Measurements from ENCODE around the gene PCSK5. TPM values are rescaled to one million over a fixed set of nuclear protein-coding genes. Genes with fewer than 3 reads are reported as not detected.

Gene PCSK5
- total RNA-seq, 4 donors from 2014 or later, result 6.5 to 24.3 (median 12.4) TPM

GRCh38 chr9:76333964-76334363, 443.5 kb downstream of the PCSK5 start:
- Histone ChIP-seq H3K4me1 (no peaks in the 10 kb centered on the region), H3K4me3 (no peak overlapping the region), H3K27me3 (no peaks in the 10 kb centered on the region), H3K27ac (no peak overlapping the region), H3K9me3 (no peaks in the 10 kb centered on the region), H3K36me3 (no peaks in the 10 kb centered on the region)
- TF ChIP-seq CTCF (IDR thresholded peaks at IDR 0.05) (no peak), POLR2A (IDR thresholded peaks at IDR 0.05) (no peak)
- intact Hi-C loops (cut with DNase I; ENCODE audit: low total_unique reads), result no loop called here
- no peak for DNase-seq

- no peak for TF ChIP-seq POLR2A (IDR thresholded peaks at IDR 0.05)
- TF ChIP-seq CTCF (IDR thresholded peaks at IDR 0.05), result no peak
- no peak overlapping the region for H3K4me3 ChIP-seq
- H3K27ac ChIP-seq, result no peak overlapping the region
- no peaks in the 10 kb centered on the region for H3K36me3 ChIP-seq
- intact Hi-C loops (cut with DNase I; ENCODE audit: low total_unique reads), result no loop called here
- no peak for DNase-seq
- no peaks in the 10 kb centered on the region for H3K27me3 ChIP-seq
- H3K4me1 ChIP-seq, result no peaks in the 10 kb centered on the region
- H3K9me3 ChIP-seq, result no peaks in the 10 kb centered on the region
These were observed 445.6 kb downstream of the PCSK5 start for GRCh38 chr9:76336027-76336426.

GRCh38 chr9:76338418-76338817, 447.9 kb downstream of the PCSK5 start:
- DNase-seq, result no peak
- Histone ChIP-seq H3K27ac (no peak overlapping the region), H3K4me1 (no peaks in the 10 kb centered on the region), H3K4me3 (no peak overlapping the region), H3K36me3 (no peaks in the 10 kb centered on the region), H3K9me3 (no peaks in the 10 kb centered on the region), H3K27me3 (no peaks in the 10 kb centered on the region)
- intact Hi-C loops (cut with DNase I; ENCODE audit: low total_unique reads), result no loop called here
- TF ChIP-seq POLR2A (IDR thresholded peaks at IDR 0.05), result no peak

- intact Hi-C loops (cut with DNase I; ENCODE audit: low total_unique reads), result no loop called here
- no peak for DNase-seq
These were observed 451.1 kb downstream of the PCSK5 start for GRCh38 chr9:76341616-76342015.

GRCh38 chr9:76342201-76342600, 451.7 kb downstream of the PCSK5 start:
- Histone ChIP-seq H3K27ac (no peak overlapping the region), H3K4me1 (no peaks in the 10 kb centered on the region), H3K9me3 (no peaks in the 10 kb centered on the region), H3K27me3 (no peaks in the 10 kb centered on the region), H3K4me3 (no peak overlapping the region), H3K36me3 (no peaks in the 10 kb centered on the region)
- DNase-seq, result no peak
- intact Hi-C loops (cut with DNase I; ENCODE audit: low total_unique reads), result no loop called here
- TF ChIP-seq POLR2A (IDR thresholded peaks at IDR 0.05), result no peak
- TF ChIP-seq CTCF (IDR thresholded peaks at IDR 0.05), result no peak

More at GRCh38 chr9:76341616-76342015, 451.1 kb downstream of the PCSK5 start:
- no peak overlapping the region for H3K27ac ChIP-seq
- H3K9me3 ChIP-seq, result no peaks in the 10 kb centered on the region
- no peaks in the 10 kb centered on the region for H3K4me1 ChIP-seq
- H3K27me3 ChIP-seq, result no peaks in the 10 kb centered on the region
- TF ChIP-seq CTCF (IDR thresholded peaks at IDR 0.05) (no peak), POLR2A (IDR thresholded peaks at IDR 0.05) (no peak)
- no peak overlapping the region for H3K4me3 ChIP-seq
- H3K36me3 ChIP-seq, result no peaks in the 10 kb centered on the region

GRCh38 chr9:76342858-76343257, 452.4 kb downstream of the PCSK5 start:
- Histone ChIP-seq H3K36me3 (no peaks in the 10 kb centered on the region), H3K4me3 (no peak overlapping the region), H3K27me3 (no peaks in the 10 kb centered on the region), H3K9me3 (no peaks in the 10 kb centered on the region), H3K4me1 (no peaks in the 10 kb centered on the region), H3K27ac (no peak overlapping the region)
- intact Hi-C loops (cut with DNase I; ENCODE audit: low total_unique reads), result no loop called here
- DNase-seq, result no peak
- TF ChIP-seq CTCF (IDR thresholded peaks at IDR 0.05) (no peak), POLR2A (IDR thresholded peaks at IDR 0.05) (no peak)
